Vagina (tissue), 2 donors: Measurements from ENCODE around the gene STK38L.

Experiments used
- POLR2A ChIP-seq, 2 donors: fragments of 450-650 bp; IDR thresholded peaks; one replicate each; pipeline ENCODE4 v1.6.1; 2017; ENCODE audit warnings: antibody characterized with exemption in 2 of 2, mild to moderate bottlenecking in 2 of 2, moderate library complexity in 2 of 2
- TF ChIP-seq, protein P1 (sequence below), 3 experiments: fragments of 450-650 bp in 2 of 3; fragments of 200-600 bp in 1 of 3; sonication (generic) in 1 of 3; IDR thresholded peaks; one replicate each; pipeline ENCODE4 v1.5.1; 2017 to 2019; ENCODE audit warnings: antibody characterized with exemption in 3 of 3, mild to moderate bottlenecking in 2 of 3, moderate library complexity in 2 of 3

DNA sequence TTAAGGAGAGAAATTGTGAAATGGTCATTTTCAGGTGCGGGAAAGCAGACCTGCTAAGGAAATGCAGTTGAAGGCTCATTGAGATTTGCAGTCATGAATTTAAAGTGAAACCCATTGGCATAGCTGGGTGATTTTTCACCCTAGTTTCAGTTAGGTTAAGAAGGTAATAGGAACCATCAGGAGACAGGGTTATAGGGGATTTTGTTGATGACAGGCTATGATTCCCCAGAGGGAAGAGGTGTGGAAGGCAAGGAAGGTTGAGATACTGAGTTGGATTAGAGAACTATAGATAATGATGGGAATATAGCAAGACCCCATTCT, 65.9 kb downstream of the STK38L start:
- no peak for TF ChIP-seq POLR2A (IDR thresholded peaks at IDR 0.05)
- TF ChIP-seq, protein P1, sequence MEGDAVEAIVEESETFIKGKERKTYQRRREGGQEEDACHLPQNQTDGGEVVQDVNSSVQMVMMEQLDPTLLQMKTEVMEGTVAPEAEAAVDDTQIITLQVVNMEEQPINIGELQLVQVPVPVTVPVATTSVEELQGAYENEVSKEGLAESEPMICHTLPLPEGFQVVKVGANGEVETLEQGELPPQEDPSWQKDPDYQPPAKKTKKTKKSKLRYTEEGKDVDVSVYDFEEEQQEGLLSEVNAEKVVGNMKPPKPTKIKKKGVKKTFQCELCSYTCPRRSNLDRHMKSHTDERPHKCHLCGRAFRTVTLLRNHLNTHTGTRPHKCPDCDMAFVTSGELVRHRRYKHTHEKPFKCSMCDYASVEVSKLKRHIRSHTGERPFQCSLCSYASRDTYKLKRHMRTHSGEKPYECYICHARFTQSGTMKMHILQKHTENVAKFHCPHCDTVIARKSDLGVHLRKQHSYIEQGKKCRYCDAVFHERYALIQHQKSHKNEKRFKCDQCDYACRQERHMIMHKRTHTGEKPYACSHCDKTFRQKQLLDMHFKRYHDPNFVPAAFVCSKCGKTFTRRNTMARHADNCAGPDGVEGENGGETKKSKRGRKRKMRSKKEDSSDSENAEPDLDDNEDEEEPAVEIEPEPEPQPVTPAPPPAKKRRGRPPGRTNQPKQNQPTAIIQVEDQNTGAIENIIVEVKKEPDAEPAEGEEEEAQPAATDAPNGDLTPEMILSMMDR (IDR thresholded peaks at IDR 0.05): no peak
